Caco-2 (cell line): ENCODE results near the gene PXK. TPM values are rescaled to one million over a fixed set of nuclear protein-coding genes. Genes with fewer than 3 reads are reported as not detected.

Experiments used
- BruUV-seq: library from RNA; stranded (reverse); fragments of 400-500 nt; replicated peaks from 2 replicates; lab custom pipeline; 2021; lab: Mats Ljungman, UMichigan
- CTCF ChIA-PET: fragments of 300-600 bp; sonication (Branson Sonifier 250); formaldehyde crosslinking; loops from one replicate; lab custom pipeline; 2022; ENCODE audit warnings: antibody characterized with exemption; lab: Charles Lee
- POLR2A ChIA-PET: fragments of 300-600 bp; sonication (Branson Sonifier 250); formaldehyde crosslinking; loops from one replicate; lab custom pipeline; 2022; ENCODE audit warnings: antibody characterized with exemption; lab: Charles Lee
- DNase-seq, 2 experiments: peaks; one replicate each; pipeline versions ENCODE4 v3.0.0 to v3.0.0-alpha.2; 2020 to 2022
- H3K27me3 ChIP-seq: replicated peaks from 2 replicates; pipeline ENCODE4 v1.6.0; 2011; ENCODE audit warnings: low read length; ENCODE audit not compliant: control insufficient read depth, insufficient read depth
- H3K36me3 ChIP-seq: 2 replicates; pipeline ENCODE4 v1.5.1; 2011; ENCODE audit warnings: low read length; ENCODE audit not compliant: control insufficient read depth, insufficient read depth
- H3K4me1 ChIP-seq: fragments of 250-450 bp; sonication (Bioruptor Pico); 2 replicates; pipeline ENCODE4 v1.5.1; 2020; ENCODE audit warnings: mild to moderate bottlenecking
- H3K4me3 ChIP-seq: 2 replicates; pipeline ENCODE4 v1.5.1; 2011; ENCODE audit warnings: low read depth, mild to moderate bottlenecking, control low read depth, low read length
- H3K9me3 ChIP-seq: fragments of 250-450 bp; sonication (Bioruptor Pico); 2 replicates; pipeline ENCODE4 v1.5.1; 2020; ENCODE audit warnings: mild to moderate bottlenecking, moderate library complexity
- H3K27ac Mint-ChIP-seq: one replicate; pipeline ENCODE4 v1.8.0; 2022; ENCODE audit warnings: mixed read lengths; ENCODE audit not compliant: unreplicated experiment
- H3K27me3 Mint-ChIP-seq: one replicate; pipeline ENCODE4 v1.8.0; 2022; ENCODE audit warnings: mixed read lengths; ENCODE audit not compliant: insufficient read depth, unreplicated experiment
- H3K36me3 Mint-ChIP-seq: one replicate; pipeline ENCODE4 v1.8.0; 2022; ENCODE audit warnings: mild to moderate bottlenecking, mixed read lengths; ENCODE audit not compliant: insufficient read depth, unreplicated experiment
- H3K4me1 Mint-ChIP-seq: one replicate; pipeline ENCODE4 v1.8.0; 2022; ENCODE audit warnings: low read depth, mixed read lengths; ENCODE audit not compliant: unreplicated experiment
- H3K4me3 Mint-ChIP-seq: one replicate; pipeline ENCODE4 v1.8.0; 2022; ENCODE audit warnings: mild to moderate bottlenecking, moderate library complexity, mixed read lengths; ENCODE audit not compliant: unreplicated experiment
- H3K9me3 Mint-ChIP-seq: one replicate; pipeline ENCODE4 v1.8.0; 2022; ENCODE audit warnings: mixed read lengths; ENCODE audit not compliant: unreplicated experiment
- CTCF ChIP-seq, 2 experiments: fragments of 200-600 bp in 1 of 2; IDR thresholded peaks; 1 replicate in 1 of 2; 2 replicates in 1 of 2; pipeline versions ENCODE4 v1.5.1 to v1.8.0; 2011 to 2022; ENCODE audit warnings: antibody characterized with exemption in 1 of 2, control low read depth in 1 of 2, inconsistent platforms in 1 of 2, low read depth in 1 of 2, low read length in 1 of 2, mild to moderate bottlenecking in 1 of 2, moderate library complexity in 1 of 2; ENCODE audit not compliant: insufficient read depth in 1 of 2, severe bottlenecking in 1 of 2, unreplicated experiment in 1 of 2
- intact Hi-C: fragments of 100-400 bp; cut with micrococcal nuclease; formaldehyde crosslinking; loops from one replicate; pipeline ENCODE4 v1.10.0; 2022; ENCODE audit not compliant: unreplicated experiment
- total RNA-seq: library from RNA; stranded (reverse); gene quantifications from 2 replicates; pipeline ENCODE4 v1.2.3, GENCODE V29; 2022

PXK gene
- total RNA-seq, 1 experiment from 2014 or later, result 9.1 TPM

GRCh38 chr3:58463181-58463941 lies 130.7 kb downstream of the PXK start:
- no peaks in the 10 kb centered on the region for H3K9me3 Mint-ChIP-seq
- no TSS peak for BruUV-seq
- H3K27me3 Mint-ChIP-seq, result no peaks in the 10 kb centered on the region
- ChIA-PET POLR2A (no interaction called here), CTCF (interaction anchor here (1.0 to 1.3 kb wide), 3 partner anchors 11 to 167 kb away, joined by 3 to 4 read pairs (median 3); no protein-coding TSS in a partner anchor)
- no peak overlapping the region for H3K4me3 Mint-ChIP-seq
- H3K36me3 Mint-ChIP-seq, result no peaks in the 10 kb centered on the region
- H3K36me3 ChIP-seq, result no peaks in the 10 kb centered on the region
- no peaks in the 10 kb centered on the region for H3K9me3 ChIP-seq
- no peaks in the 10 kb centered on the region for H3K4me1 Mint-ChIP-seq
- intact Hi-C loops, result loop anchor here (1.0 to 2.0 kb wide), 2 partner anchors 28 to 69 kb away; no protein-coding TSS in a partner anchor
- DNase-seq, result peak; percentile 80 to 83
- H3K27ac Mint-ChIP-seq, result no peak overlapping the region
- peaks cover 11% of the 10 kb centered on the region for H3K4me1 ChIP-seq
- no peak overlapping the region for H3K4me3 ChIP-seq
- no peaks in the 10 kb centered on the region for H3K27me3 ChIP-seq
- TF ChIP-seq CTCF (IDR thresholded peaks at IDR 0.05; ENCODE audit: insufficient read depth in 1 of 2, low read depth in 1 of 2, low read length in 1 of 2, severe bottlenecking in 1 of 2, unreplicated experiment in 1 of 2), result peak; percentile 88 to 90

DNA sequence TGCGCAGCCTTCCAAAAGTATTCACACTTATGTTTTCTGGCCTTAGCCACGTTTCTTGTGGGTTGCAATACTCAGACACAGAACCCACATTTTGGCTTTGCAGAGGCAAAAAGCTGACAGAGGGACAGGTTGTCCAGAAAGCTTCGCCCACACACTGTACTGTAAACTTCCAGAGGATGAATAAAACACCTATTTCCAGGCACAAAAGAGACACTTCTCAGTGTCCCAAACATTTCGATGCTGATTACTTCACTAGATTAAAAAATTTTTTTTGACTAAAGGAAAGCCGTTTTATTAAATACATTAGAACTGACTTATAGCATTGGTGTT lies 131.2 kb downstream of the PXK start:
- H3K4me1 ChIP-seq, result peaks cover 11% of the 10 kb centered on the region
- H3K36me3 ChIP-seq, result no peaks in the 10 kb centered on the region
- H3K27me3 Mint-ChIP-seq, result no peaks in the 10 kb centered on the region
- no peaks in the 10 kb centered on the region for H3K9me3 Mint-ChIP-seq
- no peaks in the 10 kb centered on the region for H3K36me3 Mint-ChIP-seq
- no peak overlapping the region for H3K4me3 ChIP-seq
- H3K9me3 ChIP-seq, result no peaks in the 10 kb centered on the region
- no peak for DNase-seq
- POLR2A ChIA-PET, result no interaction called here
- CTCF ChIA-PET, result interaction anchor here (1.0 to 1.3 kb wide), 3 partner anchors 12 to 166 kb away, joined by 3 to 4 read pairs (median 3); no protein-coding TSS in a partner anchor
- no TSS peak for BruUV-seq
- no peaks in the 10 kb centered on the region for H3K4me1 Mint-ChIP-seq
- no peak overlapping the region for H3K4me3 Mint-ChIP-seq
- intact Hi-C loops, result loop anchor here (1.0 to 2.0 kb wide), 2 partner anchors 27 to 69 kb away; no protein-coding TSS in a partner anchor
- H3K27ac Mint-ChIP-seq, result no peak overlapping the region
- no peak for TF ChIP-seq CTCF (IDR thresholded peaks at IDR 0.05; ENCODE audit: insufficient read depth in 1 of 2, low read depth in 1 of 2, low read length in 1 of 2, severe bottlenecking in 1 of 2, unreplicated experiment in 1 of 2)
- no peaks in the 10 kb centered on the region for H3K27me3 ChIP-seq

GRCh38 chr3:58464866-58465265 lies 132.2 kb downstream of the PXK start:
- Mint-ChIP-seq H3K9me3 (no peaks in the 10 kb centered on the region), H3K27ac (no peak overlapping the region), H3K27me3 (no peaks in the 10 kb centered on the region), H3K36me3 (no peaks in the 10 kb centered on the region), H3K4me3 (no peak overlapping the region), H3K4me1 (peaks cover 3% of the 10 kb centered on the region)
- Histone ChIP-seq H3K4me1 (peaks cover 20% of the 10 kb centered on the region), H3K36me3 (no peaks in the 10 kb centered on the region), H3K27me3 (no peaks in the 10 kb centered on the region), H3K9me3 (no peaks in the 10 kb centered on the region), H3K4me3 (no peak overlapping the region)
- TF ChIP-seq CTCF (IDR thresholded peaks at IDR 0.05; ENCODE audit: insufficient read depth in 1 of 2, low read depth in 1 of 2, low read length in 1 of 2, severe bottlenecking in 1 of 2, unreplicated experiment in 1 of 2), result no peak
- intact Hi-C loops, result no loop called here
- ChIA-PET POLR2A (no interaction called here), CTCF (no interaction called here)
- DNase-seq, result no peak
- no TSS peak for BruUV-seq
